Middle frontal gyrus (tissue), 1 donor: ENCODE data around the gene OR1I1.
"Not testable (repeated sequence)": the region's sequence is repeated elsewhere in the genome, so short reads cannot be mapped to it uniquely, and the experiment has no call there.

Source experiments
- DNase-seq: peaks from one replicate; pipeline ENCODE4 v3.0.0-alpha.2; 2015; ENCODE audit warnings: low spot score; ENCODE audit errors: extremely low spot score

The OR1I1 gene, protein sequence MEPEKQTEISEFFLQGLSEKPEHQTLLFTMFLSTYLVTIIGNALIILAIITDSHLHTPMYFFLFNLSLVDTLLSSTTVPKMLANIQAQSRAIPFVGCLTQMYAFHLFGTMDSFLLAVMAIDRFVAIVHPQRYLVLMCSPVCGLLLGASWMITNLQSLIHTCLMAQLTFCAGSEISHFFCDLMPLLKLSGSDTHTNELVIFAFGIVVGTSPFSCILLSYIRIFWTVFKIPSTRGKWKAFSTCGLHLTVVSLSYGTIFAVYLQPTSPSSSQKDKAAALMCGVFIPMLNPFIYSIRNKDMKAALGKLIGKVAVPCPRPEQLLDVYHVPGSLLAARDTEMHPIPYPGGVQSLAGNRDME

DNA sequence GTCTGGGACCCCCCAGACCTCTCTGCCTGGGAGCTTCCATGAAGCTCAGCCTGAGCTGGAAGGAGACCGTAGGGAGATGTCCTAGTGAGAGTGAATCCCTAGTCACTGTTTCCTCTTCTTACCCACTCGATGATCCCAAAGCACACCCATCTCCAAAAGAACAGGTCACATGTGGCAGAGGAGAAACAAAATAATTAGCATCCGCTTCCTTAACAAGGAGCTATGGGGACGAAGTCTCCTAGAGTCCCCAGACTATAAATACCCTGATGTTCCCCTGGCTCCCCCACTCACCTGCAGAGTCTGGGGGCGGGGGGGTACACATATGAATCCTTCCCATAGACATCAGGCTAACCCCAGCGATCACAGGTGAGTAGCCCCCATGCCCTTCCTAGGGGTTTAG lies at the start of gene OR1I1:
Gene OR1I1, plus strand, starts transcription at position 301 of the 400 bp plus-strand sequence. CDS start 4,855 bp downstream, outside the sequence.
- DNase-seq: no peak

DNA sequence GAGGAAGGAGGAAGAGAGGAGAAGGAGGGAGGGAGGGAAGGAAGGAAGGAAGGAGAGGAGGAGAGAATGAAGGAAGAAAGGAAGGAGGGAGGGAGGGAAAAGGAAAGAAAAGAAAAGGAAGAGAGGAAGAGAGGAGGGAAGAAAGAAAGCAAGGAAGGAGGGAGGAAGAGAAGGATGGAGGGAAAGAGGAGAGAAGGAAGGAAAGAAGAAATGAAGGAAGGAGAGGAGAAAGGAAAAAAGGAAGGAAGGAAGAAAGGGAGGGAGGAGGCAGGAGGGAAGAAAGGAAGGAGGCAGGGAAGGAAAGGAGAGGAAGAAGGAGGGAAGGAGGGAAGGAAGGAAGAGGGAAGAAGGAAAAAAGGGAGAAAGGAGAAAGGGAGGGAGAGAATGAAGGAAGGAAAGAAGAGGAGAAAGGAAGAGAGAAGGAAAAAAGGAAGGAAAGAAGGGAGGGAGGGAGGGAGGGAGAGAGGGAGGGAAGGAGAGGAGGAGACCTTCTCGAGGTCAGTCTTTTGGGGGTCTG lies 46.2 kb upstream of the OR1I1 start:
- no peak for DNase-seq

DNA sequence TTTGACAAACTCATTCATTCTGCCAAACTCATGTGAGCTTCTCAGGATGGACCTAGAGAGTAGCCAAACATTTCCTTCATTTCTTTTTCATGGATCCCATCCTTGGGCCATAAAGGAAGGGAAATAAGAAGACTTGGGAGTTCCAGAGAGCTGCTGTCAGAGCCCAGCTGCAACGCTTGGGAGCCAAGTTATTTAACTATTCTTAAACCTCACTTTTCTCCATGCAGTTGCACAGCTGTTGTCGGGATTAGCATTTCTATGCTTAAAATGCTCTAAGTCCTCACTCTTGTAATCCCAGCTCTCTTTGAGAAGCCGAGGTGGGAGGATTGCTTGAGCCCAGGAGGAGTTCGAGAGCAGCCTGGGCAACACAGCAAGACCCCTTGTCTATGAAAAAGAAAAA lies 44.4 kb upstream of the OR1I1 start:
- DNase-seq: no peak

DNA sequence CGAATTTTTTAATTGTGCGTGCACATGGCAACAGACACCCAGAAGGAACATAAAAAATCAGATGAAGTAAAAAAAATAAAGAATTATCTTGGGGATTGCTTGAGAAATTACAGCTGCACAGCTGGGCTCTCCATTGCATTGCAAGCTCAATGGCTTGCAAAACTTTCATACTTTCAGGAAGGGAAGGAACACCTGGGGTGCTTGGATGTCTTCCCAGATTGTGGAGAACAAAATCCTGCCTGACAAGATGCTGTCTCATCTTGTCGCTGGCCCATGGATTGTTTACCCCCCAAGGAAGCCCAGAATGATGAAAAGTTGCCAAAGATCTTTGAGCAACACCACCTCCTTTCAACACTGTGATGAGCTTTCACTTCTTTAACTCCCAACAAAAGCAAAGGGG lies 43.7 kb upstream of the OR1I1 start:
- no peak for DNase-seq

DNA sequence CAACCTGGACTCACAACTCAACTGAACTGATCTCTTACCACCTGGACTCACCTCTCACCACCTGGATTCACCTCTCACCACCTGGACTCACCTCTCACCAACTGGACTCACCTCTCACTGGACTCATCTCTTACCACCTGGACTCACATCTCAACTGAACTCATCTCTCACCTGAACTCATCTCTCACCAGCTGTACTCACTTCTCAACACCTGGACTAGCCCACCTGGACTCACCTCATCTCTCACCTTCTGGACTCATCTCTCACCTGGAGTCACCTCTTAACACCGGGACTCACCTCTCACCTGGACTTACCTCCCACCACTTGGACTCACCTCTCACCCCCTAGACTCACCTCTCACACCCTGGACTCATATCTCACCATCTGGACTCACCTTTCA lies 40.0 kb upstream of the OR1I1 start:
- DNase-seq: no peak

DNA sequence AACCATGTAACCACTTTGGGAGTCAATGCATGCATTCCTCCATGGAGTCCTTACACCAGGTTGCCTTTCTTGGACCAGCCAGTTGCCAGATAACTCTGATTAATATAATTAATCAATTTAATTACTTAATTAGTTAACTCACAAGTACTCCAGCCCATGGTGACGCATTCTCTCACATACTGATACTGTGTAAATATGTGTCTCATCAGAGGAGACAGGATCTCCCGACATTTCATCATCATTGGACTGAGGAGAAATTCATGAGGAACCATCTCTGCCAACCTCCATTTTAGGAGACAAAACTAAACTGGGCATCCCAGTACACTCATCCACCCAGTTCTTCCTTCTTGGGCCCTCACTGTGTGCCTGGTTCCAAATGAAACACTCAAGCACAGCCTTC lies 39.2 kb upstream of the OR1I1 start:
- no peak for DNase-seq

DNA sequence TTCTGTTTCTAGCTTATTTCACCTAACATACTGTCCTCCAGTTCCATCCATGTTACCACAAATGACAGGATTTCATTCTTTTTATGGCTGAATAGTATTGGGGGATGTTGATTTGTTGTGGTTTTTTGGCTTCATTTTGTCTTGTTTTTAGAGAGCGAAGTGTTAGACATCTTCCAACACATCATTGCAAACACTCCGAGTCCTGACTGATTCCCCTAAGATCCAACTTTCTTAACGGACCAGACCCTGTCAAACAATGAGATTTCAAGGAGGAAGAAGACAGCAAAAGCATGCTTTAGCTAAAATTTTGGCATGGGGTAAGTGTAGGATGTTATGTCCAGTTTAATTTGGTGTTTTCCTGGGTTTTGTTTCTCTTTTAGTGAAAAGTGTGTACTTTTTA lies 36.5 kb upstream of the OR1I1 start:
- DNase-seq: no peak

DNA sequence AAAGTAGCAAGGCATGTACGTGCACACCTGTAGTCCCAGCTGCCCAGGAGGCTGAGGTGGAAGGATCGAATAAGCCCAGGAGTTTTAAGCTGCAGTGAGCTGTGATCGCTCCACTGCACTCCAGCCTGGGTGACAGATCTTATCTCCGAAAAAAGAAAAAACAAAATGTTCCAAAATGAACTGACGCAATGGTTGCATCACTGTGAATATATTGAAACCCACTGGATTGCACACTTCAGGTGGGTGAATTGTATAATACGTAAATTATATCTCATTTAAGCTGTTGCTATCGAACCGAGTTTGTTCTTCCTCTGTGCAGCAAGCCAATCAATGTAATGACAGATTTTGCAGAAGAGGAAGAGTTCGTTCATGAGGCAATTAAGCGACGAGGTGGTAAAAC lies 34.3 kb upstream of the OR1I1 start:
- DNase-seq: no peak

DNA sequence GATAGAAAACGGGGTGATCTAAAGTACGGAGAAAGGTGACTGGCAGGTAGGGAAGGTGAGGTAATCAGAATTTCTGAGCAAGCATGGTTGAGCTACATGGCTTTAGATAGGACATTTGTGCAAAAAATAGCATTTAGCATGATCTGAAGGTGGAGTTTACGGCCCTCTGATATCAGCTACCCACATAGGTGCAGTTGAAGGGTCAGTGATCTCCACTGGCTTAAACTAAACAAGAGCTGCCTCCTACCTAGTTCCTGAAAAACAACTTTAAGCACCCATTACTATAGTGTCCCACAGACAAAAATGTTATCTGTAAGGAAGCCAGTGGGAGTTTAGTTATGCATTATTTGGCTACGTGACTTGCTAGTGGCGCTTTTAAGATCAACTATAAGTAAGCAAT lies 33.9 kb upstream of the OR1I1 start:
- no peak for DNase-seq

DNA sequence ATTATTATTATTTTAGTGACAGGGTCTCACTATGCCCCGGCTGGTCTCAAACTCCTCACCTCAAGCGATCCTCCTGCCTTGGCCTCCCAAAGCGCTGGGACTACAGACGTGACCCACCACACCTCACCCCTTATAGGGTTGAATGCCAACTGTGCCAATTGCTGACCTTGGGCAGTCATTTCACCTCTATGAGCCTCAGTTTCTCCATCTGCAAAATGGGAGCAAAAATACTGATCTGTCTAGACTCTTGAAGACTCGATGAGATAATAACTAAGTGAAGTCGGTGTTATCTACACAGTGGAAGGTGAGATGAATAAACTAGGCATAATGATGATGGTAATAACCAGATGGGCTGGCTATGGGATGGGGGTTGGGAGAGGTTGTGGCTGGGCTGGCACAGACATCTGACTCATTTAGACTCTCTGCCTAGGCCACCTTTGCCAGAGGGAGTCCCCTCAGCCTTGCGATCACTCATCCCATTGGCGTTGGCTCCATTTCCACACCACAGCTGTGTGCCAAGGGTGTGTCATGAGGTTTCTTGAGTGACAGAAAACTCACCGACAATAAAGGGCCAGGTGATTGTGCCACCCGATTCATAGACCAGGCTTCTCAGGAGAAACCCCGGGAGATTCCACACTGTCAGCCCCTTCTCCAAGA lies 33.0 kb upstream of the OR1I1 start, which contains the start of gene CASP14:
Gene CASP14, plus strand, starts transcription at position 596 of the 657 bp plus-strand sequence. CDS start 2,772 bp downstream, outside the sequence.
- DNase-seq: no peak

DNA sequence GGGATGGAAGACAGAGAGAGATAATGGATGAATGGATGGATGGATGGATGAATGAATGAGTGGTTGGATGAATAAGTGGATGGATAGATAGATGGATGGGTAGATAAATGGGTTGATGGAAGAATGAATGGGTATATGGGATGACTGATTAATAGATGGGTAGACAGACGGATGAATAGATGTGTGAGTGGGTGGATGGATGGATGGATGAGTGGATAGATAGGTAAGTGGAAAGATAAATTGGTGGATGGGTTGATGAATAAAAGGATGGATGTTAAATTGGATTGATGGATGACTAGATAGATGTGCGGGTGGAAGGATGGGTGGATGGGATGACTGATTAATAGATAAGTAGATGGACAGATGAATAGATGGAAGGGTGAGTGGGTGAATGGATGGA lies 31.4 kb upstream of the OR1I1 start:
- DNase-seq: no peak

DNA sequence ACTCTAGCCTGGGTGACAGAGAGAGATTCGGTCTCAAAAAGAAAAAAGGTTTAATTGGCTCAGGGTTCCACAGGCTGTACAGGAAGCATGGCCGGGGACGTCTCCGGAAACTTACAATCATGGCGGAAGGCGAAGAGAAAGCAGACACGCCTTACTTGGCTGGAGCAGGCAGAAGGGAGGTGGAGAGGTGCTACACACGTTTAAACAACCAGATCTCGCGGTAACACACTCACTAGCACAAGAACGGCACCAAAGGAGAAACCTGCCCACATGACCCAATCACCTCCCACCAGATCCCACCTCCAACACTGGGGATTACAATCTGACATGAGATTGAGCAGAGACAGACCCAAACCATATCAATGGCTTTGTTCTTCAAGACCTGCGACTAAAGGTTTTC lies 20.0 kb upstream of the OR1I1 start:
- DNase-seq: no peak

DNA sequence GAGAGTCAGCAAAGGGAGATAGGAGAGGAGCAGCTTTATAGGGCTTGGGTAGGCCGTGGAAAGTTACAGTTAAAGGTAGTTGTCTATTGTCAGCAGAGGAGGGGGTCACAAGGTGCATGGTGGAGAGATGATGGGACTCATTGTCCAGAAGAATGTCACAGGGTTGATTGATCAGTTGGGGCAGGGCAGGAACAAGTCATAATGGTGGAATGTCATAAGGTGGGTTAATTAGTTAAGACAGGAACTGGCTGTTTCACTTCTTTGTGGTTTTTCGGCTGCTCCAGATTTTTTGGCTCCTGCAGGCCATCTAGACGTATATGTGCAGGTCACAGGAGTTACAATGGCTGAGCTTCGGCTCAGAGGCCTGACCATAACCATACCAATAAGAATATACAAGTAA lies 11.6 kb upstream of the OR1I1 start:
- not testable (repeated sequence) for DNase-seq

DNA sequence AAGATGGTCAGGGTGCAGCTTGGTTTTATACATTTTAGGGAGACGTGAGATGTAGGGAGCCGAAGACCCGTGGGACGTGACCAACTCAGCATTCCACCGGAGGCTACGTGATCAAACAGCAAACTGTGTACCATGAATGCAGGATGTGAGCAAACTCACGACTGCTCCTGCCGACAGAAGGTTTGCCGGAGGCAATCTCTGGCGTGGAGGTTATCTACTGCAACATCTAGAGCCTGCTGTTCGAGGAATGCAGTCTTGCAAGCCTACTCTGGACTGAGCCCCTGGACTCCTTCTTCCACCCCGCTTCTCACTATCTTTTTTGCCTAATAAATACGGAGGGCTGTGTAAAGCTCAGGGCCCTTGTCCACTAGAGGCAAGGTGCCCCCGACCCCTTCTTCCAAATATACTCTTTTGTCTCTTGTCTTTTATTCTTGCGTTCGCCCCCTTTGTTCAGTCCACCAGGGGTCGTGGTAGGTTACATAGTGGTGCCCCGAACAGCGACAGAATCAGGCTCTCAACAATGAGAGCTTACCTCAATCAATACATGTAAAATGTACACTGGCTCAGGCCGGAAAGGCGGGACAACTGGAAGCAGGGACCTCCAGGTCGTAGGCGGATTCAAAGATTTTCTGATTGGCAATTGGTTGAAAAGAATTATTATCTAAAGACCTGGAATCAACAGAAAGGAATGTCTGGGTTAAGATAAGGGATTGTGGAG lies 8.9 kb upstream of the OR1I1 start:
- no peak for DNase-seq

DNA sequence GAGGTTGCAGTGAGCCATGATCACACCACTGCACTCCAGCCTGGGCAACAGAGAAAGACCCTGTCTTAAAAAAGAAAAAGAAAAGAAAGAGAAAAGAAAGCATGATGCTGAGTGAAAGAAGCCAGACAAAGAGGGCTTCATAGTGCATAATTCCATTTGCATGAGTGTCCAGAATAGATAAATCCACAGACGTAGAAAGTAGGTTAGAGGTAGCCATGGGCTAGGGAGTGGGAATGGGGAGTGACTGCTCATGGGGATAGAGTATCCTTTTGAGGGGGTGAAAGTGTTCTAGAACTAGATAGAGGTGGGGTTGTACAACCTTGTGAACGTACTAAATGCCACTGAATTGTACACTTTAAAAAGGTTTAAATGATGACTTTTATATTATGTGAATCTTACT lies 7.6 kb upstream of the OR1I1 start:
- DNase-seq: no peak

DNA sequence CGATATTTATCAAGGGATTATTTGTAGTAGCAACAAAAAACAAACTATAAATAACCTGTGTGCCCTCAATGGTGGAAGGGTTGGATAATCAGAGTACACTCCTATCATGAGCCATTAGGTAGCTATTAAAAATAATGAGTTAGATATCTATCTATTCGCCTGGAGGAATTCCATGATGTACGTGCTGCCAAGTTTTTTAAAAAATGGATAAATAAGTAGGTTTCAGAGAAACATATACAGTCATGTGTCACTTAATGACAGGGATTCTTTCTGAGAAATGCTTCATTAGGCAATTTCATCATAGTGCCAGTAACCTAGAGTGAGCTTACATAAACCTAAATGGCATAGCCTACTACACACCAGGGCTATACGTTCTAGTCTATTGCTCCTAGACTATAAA lies 6.2 kb upstream of the OR1I1 start:
- no peak for DNase-seq

DNA sequence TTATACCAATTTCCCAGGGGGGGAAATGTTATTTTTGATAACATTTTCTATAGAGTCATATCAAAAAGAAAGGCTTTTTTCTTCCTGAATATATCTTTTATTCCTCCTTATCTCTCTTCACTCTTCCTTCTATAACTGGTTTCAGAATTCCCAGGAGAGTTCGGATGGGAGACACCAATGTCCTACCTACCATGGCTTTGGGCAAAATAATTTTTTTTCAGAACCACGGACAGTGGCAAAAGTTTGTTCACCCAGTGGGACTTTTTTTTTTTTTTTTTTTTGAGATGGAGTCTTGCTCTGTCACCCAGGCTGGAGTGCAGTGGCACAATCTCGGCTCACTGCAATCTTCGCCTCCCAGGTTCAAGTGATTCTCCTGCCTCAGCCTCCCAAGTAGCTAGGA lies 2.0 kb upstream of the OR1I1 start:
- DNase-seq: not testable (repeated sequence)

DNA sequence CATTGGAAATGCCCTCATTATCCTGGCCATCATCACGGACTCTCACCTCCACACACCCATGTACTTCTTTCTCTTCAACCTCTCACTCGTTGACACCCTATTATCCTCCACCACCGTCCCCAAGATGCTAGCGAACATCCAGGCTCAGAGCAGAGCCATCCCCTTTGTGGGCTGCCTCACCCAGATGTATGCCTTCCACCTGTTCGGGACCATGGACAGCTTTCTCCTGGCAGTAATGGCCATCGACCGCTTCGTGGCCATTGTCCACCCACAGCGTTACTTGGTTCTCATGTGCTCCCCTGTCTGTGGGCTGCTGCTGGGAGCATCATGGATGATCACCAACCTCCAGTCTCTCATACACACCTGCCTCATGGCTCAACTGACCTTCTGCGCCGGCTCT lies 5.2 kb downstream of the OR1I1 start:
- DNase-seq: no peak

DNA sequence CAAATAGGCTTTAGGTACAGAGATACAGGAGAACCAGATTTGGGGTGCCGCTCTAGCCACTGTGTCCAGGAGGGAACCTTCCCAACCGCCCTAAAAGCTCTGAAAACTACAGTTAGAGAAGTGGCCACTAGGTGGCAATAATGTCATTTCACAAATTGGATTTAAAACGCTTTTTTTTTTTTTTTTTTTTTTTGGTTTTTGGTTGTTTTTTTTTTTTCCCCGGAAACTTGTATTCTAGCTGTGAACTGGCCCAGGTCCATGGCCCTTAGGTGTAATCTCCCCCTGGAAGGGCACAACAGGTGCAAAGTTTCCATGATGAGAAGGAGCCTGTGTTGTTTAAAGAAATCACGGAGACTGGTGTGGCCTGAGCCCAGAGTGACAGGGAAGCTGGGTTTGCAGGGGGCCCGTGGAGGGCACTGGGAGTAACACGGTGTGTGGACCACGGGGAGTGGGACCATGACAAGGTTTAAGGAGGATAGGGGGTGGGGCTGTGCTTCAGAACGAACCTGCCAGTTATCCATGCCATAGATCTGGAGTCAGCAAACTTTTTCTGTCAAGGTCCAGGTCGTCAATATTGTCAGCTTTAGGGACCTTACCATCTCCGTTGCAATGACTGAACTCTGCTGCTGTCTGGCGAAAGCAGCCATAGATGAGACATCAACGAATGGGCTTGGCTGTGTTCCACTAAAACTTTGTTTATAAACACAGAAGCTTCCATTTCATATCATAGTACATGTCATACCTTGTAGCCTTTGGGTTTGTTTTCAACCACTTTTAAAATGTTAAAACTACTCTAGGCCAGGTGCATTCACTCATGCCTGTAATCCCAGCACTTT lies 10.1 kb downstream of the OR1I1 start:
- DNase-seq: peak; percentile 58

DNA sequence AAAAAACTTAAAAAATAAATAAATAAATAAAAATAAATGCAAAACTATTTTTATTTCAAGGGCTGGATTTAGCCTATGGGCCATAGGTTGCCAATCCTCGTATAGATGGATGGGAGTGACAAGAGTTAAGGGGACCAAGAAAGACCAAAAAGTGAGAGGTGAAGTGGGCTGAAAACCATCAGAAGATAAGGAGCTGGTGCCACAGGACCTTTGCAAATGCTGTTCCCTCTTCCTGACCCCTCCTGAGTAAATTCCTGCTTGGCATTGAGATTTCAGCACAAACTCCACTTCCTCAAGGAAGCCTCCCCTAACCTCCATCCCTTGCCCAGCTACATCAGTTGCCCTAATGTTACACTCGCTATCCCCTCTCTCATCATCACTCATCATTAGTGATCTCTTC lies 11.0 kb downstream of the OR1I1 start:
- no peak for DNase-seq

DNA sequence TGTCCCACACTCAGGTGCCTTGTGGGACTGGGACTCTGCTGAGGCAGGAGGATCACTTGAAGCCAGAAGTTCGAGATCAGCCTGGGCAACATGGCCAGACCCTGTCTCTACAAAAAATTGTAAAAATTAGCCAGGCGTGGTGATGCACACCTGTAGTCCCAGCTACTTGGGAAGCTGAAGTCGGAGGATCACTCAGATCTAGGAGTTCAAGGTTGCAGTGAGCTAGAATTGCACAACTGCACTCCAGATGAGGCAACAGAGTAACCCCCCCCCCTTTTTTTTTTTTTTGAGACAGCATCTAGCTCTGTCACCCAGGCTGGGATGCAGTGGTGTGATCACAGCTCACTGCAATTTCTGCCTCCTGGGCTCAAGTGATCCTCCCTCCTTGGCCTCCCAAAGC lies 14.2 kb downstream of the OR1I1 start:
- no peak for DNase-seq
